Measurements from ENCODE around the gene MARCHF6.

MARCHF6 gene

GRCh38 chr5:10396552-10396951 lies 43.1 kb downstream of the MARCHF6 start:
- no peak for FAIRE-seq
- no peak for DNase-seq (ENCODE audit: insufficient read length, low spot score)
- TF ChIP-seq SPI1 (IDR thresholded peaks at IDR 0.05; ENCODE audit: low read depth, low read length) (no peak), POU2F2 (IDR thresholded peaks at IDR 0.05; ENCODE audit: low read depth, low read length) (no peak), TAF1 (IDR thresholded peaks at IDR 0.05; ENCODE audit: low read depth, low read length) (no peak), PAX5 (IDR thresholded peaks at IDR 0.05; ENCODE audit: insufficient read depth, low read length, severe bottlenecking) (no peak)

- DNase-seq (ENCODE audit: insufficient read length, low spot score) (no peak), FAIRE-seq (no peak)
- TF ChIP-seq POLR2AphosphoS5 (IDR thresholded peaks at IDR 0.05; ENCODE audit: low read depth, low read length) (no peak), POU2F2 (IDR thresholded peaks at IDR 0.05; ENCODE audit: low read depth, low read length) (no peak), PAX5 (IDR thresholded peaks at IDR 0.05; ENCODE audit: insufficient read depth, low read length, severe bottlenecking) (no peak), SPI1 (IDR thresholded peaks at IDR 0.05; ENCODE audit: low read depth, low read length) (no peak), TAF1 (IDR thresholded peaks at IDR 0.05; ENCODE audit: low read depth, low read length) (no peak), POLR2A (IDR thresholded peaks at IDR 0.05; ENCODE audit: low read depth, low read length) (no peak)
Measured at GRCh38 chr5:10399839-10400238, 46.3 kb downstream of the MARCHF6 start.

- DNase-seq (ENCODE audit: insufficient read length, low spot score) (no peak), FAIRE-seq (no peak)
- TF ChIP-seq TAF1 (IDR thresholded peaks at IDR 0.05; ENCODE audit: low read depth, low read length) (no peak), POLR2AphosphoS5 (IDR thresholded peaks at IDR 0.05; ENCODE audit: low read depth, low read length) (no peak), PAX5 (IDR thresholded peaks at IDR 0.05; ENCODE audit: insufficient read depth, low read length, severe bottlenecking) (no peak), POU2F2 (IDR thresholded peaks at IDR 0.05; ENCODE audit: low read depth, low read length) (no peak), POLR2A (IDR thresholded peaks at IDR 0.05; ENCODE audit: low read depth, low read length) (no peak), SPI1 (IDR thresholded peaks at IDR 0.05; ENCODE audit: low read depth, low read length) (no peak)
Measured at GRCh38 chr5:10400411-10400810, 46.9 kb downstream of the MARCHF6 start.

- DNase-seq (ENCODE audit: insufficient read length, low spot score) (no peak), FAIRE-seq (no peak)
Measured at GRCh38 chr5:10400831-10401230, 47.3 kb downstream of the MARCHF6 start.

GRCh38 chr5:10401498-10401897 lies 48.0 kb downstream of the MARCHF6 start:
- no peak for TF ChIP-seq POU2F2 (IDR thresholded peaks at IDR 0.05; ENCODE audit: low read depth, low read length)
- TF ChIP-seq SPI1 (IDR thresholded peaks at IDR 0.05; ENCODE audit: low read depth, low read length), result peak; percentile 25; the same call in 1 of the 2 replicates
- no peak for DNase-seq (ENCODE audit: insufficient read length, low spot score)
- FAIRE-seq, result peak; percentile 52

More at GRCh38 chr5:10400831-10401230, 47.3 kb downstream of the MARCHF6 start:
- no peak for TF ChIP-seq TAF1 (IDR thresholded peaks at IDR 0.05; ENCODE audit: low read depth, low read length)
- TF ChIP-seq POU2F2 (IDR thresholded peaks at IDR 0.05; ENCODE audit: low read depth, low read length), result no peak
- no peak for TF ChIP-seq PAX5 (IDR thresholded peaks at IDR 0.05; ENCODE audit: insufficient read depth, low read length, severe bottlenecking)
- TF ChIP-seq SPI1 (IDR thresholded peaks at IDR 0.05; ENCODE audit: low read depth, low read length), result no peak
- no peak for TF ChIP-seq POLR2A (IDR thresholded peaks at IDR 0.05; ENCODE audit: low read depth, low read length)
- no peak for TF ChIP-seq POLR2AphosphoS5 (IDR thresholded peaks at IDR 0.05; ENCODE audit: low read depth, low read length)

All from GM12891 (cell line).